Measurements from ENCODE around the gene RABGAP1L.

GRCh38 chr1:174469687-174470086 is 310.4 kb downstream of the RABGAP1L start:
- no peak for TF ChIP-seq CTCF (IDR thresholded peaks at IDR 0.05; ENCODE audit: low read depth, low read length, missing input control)
- TF ChIP-seq REST (IDR thresholded peaks at IDR 0.05): no peak
- TF ChIP-seq FOXA1 (IDR thresholded peaks at IDR 0.05): no peak
- no peak for TF ChIP-seq YY1 (IDR thresholded peaks at IDR 0.05)
- TF ChIP-seq TAF1 (conservative IDR thresholded peaks at IDR 0.05): no peak
- TF ChIP-seq RAD21 (IDR thresholded peaks at IDR 0.05): no peak
- TF ChIP-seq RXRA (IDR thresholded peaks at IDR 0.05): no peak
- TF ChIP-seq MAX (IDR thresholded peaks at IDR 0.05): no peak
- no peak for TF ChIP-seq ATF3 (IDR thresholded peaks at IDR 0.05)
- no peak for TF ChIP-seq EGR1 (IDR thresholded peaks at IDR 0.05; ENCODE audit: low read depth in 2 of 2)
- TF ChIP-seq GABPA (IDR thresholded peaks at IDR 0.05 in 1 of 2, conservative IDR thresholded peaks at IDR 0.05 in 1 of 2): no peak

Measured in liver (tissue), 3 donors.